ENCODE data around the gene BCOR.

BCOR gene

DNA sequence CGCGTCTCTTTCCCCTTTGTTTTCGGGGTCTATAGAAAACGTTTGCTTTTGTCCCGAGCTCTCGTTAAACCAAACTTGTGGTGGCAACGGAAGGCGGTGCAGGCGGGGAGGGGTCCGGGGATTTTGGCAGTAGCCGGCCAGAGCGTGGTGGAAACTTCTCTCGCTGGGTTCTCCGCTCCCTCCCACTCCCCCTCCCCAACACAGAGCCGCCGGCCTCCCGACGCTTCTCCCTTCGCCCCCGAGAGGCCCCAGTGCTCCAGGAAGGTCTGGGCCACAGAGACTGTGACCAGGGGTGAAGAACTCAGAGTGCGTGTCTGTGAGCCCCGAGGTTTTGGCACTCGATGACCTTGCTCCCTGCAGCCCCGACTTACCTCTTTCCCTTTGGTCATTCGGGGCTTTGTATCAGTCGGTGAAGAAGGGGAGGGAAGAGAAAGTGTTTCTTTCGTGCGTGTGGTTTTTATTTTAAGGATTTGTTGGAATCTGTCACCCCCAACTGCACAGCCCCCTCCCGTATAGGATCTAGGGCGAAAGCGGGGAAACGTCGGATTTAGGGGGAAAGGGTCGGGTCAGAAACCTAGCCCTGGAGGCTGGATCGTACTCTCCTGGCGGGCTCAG lies 9.0 kb upstream of the BCOR start:
- peak in 1 of 2 experiments; percentile 55 for DNase-seq
- no peak for TF ChIP-seq POLR2A (IDR thresholded peaks at IDR 0.05; ENCODE audit: low read length)
- TF ChIP-seq GATA1 (IDR thresholded peaks at IDR 0.05; ENCODE audit: low read depth, low read length): no peak

DNA sequence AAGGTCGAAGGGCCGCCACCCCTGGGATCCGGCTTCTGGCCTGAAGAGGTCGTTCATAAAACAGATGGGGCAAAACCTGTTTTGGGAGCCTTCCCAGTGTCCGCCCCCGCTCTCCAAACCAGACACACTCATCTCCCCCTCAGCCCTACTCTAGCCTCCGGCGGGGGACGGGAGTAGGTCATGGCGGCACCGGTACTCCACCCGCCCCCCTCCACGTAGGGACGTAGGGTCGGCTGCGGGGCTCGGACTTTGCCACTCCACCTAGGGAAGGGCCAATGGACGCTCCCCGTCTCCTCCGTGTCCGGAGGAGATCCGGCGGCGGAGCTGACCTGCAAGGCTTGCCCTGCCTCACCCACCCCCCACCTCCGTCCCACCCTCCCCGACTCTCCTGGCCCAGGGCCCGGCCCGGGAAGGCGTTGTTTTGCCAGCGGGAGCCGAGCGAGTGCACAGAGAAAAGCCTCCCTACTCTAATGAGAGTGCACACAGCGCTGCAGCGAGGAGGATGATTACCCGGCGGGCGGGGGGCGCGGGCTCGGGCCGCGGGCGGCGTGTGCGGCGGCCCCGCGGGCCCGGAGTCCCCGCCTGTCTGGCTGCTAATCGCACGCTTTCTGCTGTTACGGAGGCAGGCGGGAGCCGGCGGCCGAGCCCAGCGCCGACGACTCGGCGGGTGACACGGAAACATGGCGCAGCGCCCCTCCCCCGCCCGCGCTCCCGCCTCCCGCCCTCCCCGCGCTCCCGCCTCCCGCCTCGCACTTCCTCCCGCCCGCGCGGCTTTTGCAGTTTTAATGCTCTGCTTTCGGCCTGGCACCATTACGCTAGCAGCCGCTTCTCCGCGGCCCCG lies 8.3 kb upstream of the BCOR start:
- peak; percentile 38 for TF ChIP-seq POLR2A (IDR thresholded peaks at IDR 0.05; ENCODE audit: low read length)
- no peak for TF ChIP-seq GATA1 (IDR thresholded peaks at IDR 0.05; ENCODE audit: low read depth, low read length)
- peak; percentile 85 to 89 for DNase-seq

DNA sequence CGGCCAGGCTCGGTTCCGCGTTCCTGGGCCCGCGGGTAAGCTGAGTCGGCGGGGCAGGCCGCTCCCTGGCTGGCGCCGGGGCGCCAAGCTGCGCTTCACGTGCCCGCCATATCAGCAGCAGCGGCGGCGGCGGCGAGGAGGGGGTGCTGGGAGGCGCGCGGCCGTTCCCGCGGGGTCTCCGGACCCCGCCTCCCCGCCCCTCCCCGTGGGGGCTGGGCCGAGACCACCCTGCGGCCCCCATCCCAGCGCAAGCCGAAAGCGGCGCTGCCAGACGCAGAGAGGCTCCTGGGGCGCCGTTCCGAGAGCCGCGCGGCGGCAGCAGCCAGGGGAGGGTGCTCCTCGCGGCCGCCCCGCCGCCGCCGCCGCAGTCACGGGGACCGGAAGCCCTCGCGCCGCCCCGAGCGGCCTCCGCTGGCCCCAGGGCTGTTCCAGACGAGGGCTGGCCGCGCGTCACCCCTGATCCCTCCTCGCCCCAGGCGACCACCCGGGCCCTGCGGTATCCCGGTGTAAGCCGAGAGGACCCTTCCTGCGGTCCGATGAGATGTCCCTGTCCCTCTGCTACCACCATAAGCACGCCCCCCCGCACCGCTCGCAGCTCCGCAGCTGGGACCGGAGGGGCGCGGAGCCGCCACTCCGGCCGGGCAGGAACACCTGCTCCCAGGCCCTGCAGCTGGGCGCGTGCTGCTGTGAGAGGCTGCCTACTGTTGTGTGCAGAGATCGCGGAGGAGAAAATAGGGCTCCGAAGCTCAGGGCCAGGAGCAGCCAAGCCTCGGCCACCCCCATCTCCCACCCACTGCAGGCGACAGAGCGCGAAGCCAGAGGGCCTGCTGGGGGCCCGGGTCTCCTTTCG lies 7.5 kb upstream of the BCOR start:
- DNase-seq: peak; percentile 70 to 75
- TF ChIP-seq GATA1 (IDR thresholded peaks at IDR 0.05; ENCODE audit: low read depth, low read length) (no peak), POLR2A (IDR thresholded peaks at IDR 0.05; ENCODE audit: low read length) (peak; percentile 43)

- TF ChIP-seq POLR2A (IDR thresholded peaks at IDR 0.05; ENCODE audit: low read length) (no peak), GATA1 (IDR thresholded peaks at IDR 0.05; ENCODE audit: low read depth, low read length) (no peak)
Measured at GRCh38 chrX:40104630-40104984, 6.8 kb upstream of the BCOR start.

DNA sequence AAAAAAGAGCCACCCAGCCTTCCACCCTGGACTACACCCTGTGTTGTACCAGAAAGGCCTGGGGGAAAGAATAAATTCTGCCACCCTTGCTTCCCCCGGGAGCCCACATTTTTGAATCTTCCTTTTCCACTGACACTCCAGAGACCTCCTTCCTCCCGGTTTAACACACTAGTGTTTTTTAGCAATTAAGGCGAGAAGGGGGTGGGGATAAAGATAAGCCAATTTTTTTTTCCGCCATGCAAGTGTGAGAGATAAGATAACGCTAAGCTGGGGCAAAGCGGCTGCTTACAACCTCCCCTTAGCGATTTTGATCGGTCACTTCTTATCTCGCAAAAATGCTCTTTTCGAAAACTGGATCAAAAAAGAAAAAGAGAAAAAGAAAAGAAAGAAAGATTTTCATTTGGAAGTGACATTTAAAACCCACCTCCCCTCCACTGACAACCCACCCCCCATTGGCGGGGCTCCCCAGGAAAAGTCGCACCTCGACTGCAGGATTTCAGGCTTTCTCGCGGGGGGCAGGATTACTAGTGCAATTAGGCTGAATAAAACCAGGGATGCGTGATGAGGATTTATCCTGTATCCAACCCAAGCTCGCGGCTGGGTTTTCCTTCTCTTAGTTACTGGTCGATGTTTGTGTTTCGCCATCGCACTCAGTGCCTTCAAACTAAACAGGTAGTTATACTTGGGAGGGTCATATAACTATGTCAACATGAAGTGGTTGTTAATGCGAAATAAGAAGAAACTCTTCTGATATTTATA lies 6.0 kb upstream of the BCOR start:
- peak; percentile 54 to 71 for DNase-seq
- TF ChIP-seq GATA1 (IDR thresholded peaks at IDR 0.05; ENCODE audit: low read depth, low read length) (peak; percentile 25), POLR2A (IDR thresholded peaks at IDR 0.05; ENCODE audit: low read length) (no peak)

More at GRCh38 chrX:40104630-40104984, 6.8 kb upstream of the BCOR start:
- peak; percentile 70 to 73 for DNase-seq

DNA sequence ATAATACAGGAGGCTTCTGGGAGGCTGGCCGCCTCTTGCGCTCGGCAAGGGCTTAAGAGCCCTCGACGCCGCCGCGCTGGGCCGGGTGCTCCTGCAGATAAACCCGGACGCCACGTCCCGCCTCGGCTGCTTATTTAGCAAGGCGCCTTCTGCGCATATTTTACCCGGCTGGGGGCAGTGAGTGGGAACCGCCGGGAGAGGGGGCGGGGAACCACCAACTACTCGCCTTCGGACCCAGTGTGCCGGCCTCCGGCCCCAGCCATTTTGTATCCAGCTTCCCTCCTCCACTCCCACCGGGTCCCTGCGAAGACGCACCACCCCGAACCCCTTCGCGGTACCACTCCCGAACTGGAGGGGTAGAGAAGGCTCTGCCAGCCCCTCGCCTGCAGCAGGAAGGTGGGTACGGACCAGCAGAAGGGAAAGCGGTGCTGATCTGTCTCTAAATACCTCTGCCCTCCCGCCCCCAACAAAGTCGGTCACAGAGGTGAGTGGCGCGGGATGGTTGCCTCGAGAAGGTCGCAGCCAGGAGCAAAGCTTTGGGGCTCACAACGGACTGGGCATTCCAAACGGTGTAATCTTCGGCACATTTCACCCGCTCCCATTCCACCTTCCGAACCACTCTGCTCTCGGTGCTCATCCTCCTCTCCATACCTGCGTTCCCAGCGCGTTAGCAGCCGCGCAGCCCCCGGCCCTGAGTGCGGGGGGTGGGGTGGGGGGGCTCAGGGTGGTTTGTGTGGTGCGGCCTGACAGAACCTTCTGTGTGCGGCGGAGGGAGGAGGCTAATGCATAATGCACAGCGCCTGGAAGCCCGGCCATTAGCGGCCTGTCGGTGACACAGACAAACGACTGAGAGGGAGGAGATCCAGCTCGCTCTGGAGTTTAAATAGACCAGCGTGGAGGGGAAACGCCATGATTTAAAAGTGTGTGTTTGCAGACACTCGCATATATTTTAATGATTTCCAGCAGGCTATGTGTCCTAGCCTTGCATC lies 4.9 kb upstream of the BCOR start:
- TF ChIP-seq GATA1 (IDR thresholded peaks at IDR 0.05; ENCODE audit: low read depth, low read length) (no peak), POLR2A (IDR thresholded peaks at IDR 0.05; ENCODE audit: low read length) (no peak)
- DNase-seq: no peak

- no peak for DNase-seq
- TF ChIP-seq POLR2A (IDR thresholded peaks at IDR 0.05; ENCODE audit: low read length) (no peak), GATA1 (IDR thresholded peaks at IDR 0.05; ENCODE audit: low read depth, low read length) (no peak)
Measured at GRCh38 chrX:40101430-40101802, 3.7 kb upstream of the BCOR start.

DNA sequence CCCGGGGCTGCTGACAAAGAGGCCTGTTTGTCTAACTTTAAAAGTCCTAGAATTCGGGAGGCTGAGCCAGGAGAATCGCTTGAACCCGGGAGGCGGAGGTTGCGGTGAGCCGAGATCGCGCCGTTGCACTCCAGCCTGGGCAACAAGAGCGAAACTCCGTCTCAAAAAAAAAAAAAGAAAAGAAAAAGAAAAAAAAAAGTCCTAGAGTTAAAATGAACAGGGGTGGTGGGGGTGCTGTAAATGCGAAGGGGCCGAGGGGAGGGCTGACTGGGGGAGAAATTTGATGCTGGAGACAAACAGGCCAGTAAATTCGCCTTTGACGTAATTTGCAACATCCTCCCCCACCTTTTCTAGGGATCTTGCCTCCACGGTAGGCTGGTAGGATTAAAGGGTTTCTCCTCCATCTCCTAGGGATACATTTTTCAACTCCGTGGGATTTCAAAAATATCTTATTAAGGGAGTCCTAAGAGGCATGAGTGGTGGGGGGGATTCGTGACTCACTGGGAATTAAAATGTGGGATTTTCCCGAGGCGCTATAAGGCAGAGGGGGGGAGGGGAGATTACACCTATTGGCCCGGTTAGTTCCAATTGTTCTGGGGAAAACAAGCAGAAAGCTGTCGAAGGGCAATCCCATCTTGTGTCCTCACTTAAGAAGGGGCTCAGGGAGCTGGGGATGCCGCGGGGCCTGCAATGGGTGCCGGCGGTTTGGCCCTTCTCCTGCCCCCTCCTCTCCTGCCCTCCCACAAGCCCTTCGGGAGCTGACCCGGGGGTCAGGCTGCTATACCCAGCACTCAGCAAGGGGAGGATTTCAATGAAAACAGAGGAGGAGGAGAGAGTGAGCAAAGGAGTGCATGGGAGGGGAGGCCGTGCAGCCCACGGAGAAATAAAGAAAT lies 3.0 kb upstream of the BCOR start:
- no peak for TF ChIP-seq POLR2A (IDR thresholded peaks at IDR 0.05; ENCODE audit: low read length)
- TF ChIP-seq GATA1 (IDR thresholded peaks at IDR 0.05; ENCODE audit: low read depth, low read length): no peak
- no peak for DNase-seq

DNA sequence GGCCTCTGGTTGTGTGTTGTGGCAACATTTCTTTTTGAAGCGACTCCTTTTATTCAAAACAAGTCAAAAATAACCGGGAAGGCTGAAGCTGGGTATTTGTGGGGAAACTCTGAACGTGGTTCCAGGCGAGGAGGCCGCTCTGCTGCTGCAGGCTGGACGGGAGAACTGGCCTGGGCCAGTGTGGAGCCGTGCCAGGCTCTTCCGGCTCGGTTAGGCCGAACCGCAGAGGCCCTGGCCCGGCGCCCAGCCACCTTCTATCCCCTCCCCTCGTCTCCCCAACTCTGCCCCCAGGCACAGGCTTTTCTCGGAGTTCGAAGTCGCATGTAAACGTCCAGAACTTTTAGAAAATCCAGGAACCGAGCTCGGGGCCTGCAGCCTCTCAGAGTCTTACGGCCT lies 2.4 kb upstream of the BCOR start:
- no peak for TF ChIP-seq POLR2A (IDR thresholded peaks at IDR 0.05; ENCODE audit: low read length)
- no peak for TF ChIP-seq GATA1 (IDR thresholded peaks at IDR 0.05; ENCODE audit: low read depth, low read length)
- DNase-seq: peak; percentile 14 to 21

- peak; percentile 68 to 71 for DNase-seq
- TF ChIP-seq GATA1 (IDR thresholded peaks at IDR 0.05; ENCODE audit: low read depth, low read length) (no peak), POLR2A (IDR thresholded peaks at IDR 0.05; ENCODE audit: low read length) (no peak)
Measured at GRCh38 chrX:40099055-40099958, 1.5 kb upstream of the BCOR start.

Data from erythroblast (primary cell).